Ureter (tissue), 1 donor: ENCODE measurements around the gene CELSR2. TPM values are rescaled to one million over a fixed set of nuclear protein-coding genes. Genes with fewer than 3 reads are reported as not detected.
A peak's percentile ranks its signal among the peaks of the same experiment; 100 is the strongest.

Source experiments
- DNase-seq: peaks from one replicate; pipeline ENCODE4 v3.0.0-alpha.2; 2020; ENCODE audit warnings: low spot score
- total RNA-seq: library from RNA; stranded (reverse); gene quantifications from one replicate; pipeline ENCODE4 v1.2.4, GENCODE V29; 2023
- donor health status: DM: yes; HTN: yes; CAD: no.

The CELSR2 gene
- total RNA-seq, 1 donor from 2014 or later: 19.2 TPM

- no peak for DNase-seq
Measured at GRCh38 chr1:109251277-109252166, 2.2 kb downstream of the CELSR2 start.

GRCh38 chr1:109252167-109252892 lies 3.0 kb downstream of the CELSR2 start:
- no peak for DNase-seq

GRCh38 chr1:109252893-109253802 lies 3.8 kb downstream of the CELSR2 start:
- DNase-seq: peak; percentile 81

GRCh38 chr1:109253803-109254620 lies 4.7 kb downstream of the CELSR2 start:
- DNase-seq: no peak

- DNase-seq: no peak
Measured at GRCh38 chr1:109254621-109255096, 5.3 kb downstream of the CELSR2 start.

DNA sequence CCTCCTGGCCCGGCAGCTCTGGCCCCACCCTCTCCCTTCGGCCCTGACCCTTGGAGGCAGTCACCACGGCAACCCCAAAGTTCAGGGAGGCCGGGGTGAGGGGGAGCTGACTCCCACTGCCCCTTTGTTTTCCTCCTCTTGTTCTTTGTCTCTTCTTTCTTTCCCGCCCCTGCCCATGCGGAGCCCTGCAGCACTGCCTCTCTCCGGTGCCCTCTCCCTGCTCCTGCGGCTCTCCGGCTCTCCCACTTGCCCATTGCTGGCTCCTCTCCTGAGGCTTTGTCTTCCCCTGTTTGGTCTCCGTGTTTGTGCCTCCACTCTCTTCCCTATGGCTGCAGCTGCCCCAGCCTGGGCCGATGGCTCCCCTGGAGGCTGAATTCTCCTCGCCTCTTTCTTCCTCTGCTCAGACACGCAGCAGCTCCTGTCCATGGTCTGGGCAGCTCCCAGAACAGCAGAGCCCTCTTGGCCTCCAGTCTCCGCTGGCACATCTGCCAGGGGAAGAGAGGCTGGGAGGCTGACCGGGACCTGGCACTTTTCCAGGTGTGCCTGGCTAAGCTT lies 5.8 kb downstream of the CELSR2 start:
- DNase-seq: no peak

GRCh38 chr1:109255678-109256077 lies 6.3 kb downstream of the CELSR2 start:
- no peak for DNase-seq

GRCh38 chr1:109256085-109256484 lies 6.7 kb downstream of the CELSR2 start:
- no peak for DNase-seq

DNA sequence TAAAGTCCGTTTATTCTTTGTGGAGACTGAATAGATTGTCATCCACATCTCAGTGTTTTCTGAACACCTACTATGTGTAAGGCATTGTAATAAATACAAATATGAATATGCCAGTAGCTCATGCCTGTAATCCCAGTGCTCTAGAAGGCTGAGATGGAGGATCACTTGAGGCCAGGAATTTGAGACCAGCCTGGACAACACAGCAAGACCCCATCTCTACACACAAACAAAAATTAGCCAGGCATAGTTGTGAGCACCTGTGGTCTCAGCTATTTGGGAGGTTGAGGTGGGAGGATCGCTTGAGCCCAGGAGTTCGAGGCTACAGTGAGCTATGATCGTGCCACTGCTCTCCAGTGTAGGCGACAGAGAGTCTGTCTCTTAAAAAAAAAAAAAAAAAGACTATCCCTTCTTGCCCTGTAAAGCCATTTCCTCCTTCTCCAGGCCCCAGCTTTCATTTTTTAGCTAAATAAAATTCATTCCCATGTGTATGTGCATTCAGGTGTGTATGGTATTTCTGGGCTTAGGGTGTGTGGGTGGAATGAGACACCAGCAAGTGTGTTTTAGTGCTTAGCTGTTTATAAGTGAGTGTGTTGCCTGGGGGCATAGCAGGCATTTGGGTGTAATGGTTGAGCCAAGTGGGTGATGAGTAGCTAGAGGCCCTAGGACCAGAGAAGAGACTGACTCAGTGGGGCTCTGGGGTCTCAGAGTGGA lies 7.8 kb downstream of the CELSR2 start:
- DNase-seq: no peak

GRCh38 chr1:109257682-109258421 lies 8.5 kb downstream of the CELSR2 start:
- no peak for DNase-seq

DNA sequence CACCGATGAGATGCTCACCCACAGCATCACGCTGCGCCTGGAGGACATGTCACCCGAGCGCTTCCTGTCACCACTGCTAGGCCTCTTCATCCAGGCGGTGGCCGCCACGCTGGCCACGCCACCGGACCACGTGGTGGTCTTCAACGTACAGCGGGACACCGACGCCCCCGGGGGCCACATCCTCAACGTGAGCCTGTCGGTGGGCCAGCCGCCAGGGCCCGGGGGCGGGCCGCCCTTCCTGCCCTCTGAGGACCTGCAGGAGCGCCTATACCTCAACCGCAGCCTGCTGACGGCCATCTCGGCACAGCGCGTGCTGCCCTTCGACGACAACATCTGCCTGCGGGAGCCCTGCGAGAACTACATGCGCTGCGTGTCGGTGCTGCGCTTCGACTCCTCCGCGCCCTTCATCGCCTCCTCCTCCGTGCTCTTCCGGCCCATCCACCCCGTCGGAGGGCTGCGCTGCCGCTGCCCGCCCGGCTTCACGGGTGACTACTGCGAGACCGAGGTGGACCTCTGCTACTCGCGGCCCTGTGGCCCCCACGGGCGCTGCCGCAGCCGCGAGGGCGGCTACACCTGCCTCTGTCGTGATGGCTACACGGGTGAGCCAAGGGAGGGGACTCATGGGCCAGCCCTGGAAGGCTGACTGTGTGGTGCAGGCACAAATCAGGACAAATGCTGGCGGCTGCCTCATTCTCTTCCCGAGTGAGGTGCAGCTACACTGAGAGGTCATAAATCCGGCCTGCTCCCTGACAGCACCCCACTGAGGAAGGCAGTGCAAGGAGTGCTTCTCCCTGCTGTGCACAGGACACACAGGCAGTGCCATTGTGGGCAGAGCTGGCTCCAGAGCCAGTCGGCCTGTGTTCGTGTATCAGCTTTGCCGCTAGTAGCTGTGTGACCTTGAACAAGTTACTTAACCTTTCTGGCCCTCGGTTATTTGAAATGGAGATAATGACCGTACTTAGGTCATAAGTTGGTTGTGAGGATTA lies 9.4 kb downstream of the CELSR2 start:
- DNase-seq: no peak

DNA sequence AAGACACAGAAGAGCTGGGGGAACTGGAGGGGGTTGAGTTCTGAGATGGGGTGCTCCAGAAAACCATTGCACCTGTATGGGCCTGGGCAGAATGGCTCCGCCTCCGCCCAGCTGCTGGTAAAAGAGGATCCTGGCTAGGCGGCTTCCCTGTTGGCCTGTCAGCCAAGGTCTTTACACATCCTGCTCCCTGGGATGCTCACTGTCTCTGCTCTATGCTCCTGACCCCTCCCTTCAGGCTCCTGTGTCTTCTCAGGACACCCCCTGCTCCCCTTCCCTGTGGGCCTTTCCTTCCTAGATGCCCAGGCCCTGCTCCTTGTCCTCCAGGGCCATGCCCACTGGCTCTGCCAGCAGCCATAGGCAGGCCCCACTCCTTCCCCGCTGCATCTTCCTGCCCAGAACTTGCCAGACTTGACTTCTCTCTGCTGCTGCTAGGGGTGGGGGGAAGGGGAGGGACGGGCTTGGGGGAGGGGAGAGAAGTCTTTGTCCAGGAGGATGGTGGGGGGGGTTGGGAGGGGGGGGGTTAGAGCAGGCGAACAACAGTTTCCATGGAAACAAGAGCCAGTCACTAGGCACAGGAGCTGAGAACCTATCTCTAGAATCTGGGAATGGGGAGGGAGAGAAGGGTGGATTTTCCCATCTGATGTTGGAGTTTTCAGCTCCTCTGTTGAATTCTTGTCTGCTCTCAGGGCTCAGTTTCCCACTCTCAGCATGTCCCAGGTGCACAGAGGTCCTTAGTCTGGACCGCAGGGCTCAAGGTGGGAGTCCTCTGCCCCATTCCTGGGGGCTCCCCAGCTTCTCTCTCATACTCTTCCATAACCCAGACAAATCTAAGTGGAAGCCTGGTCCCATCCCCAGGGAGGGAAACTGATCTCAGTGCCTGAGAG lies 10.6 kb downstream of the CELSR2 start:
- DNase-seq: no peak

GRCh38 chr1:109261006-109261405 lies 11.7 kb downstream of the CELSR2 start:
- DNase-seq: no peak

DNA sequence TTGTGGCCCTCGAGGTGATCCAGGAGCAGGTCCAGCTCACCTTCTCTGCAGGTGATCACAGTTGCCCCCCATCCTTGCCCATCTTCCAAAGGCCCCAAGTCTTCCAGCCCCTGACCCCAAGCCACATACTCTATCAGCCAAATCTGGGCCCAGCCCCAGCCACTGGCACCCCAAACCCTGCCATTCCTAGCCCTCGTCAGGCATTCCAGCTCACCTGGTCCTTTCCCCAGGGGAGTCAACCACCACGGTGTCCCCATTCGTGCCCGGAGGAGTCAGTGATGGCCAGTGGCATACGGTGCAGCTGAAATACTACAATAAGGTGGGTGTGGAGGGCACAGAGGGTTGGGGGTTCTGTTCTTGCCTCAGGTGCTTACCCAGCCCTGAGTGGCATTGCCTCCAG lies 12.2 kb downstream of the CELSR2 start:
- no peak for DNase-seq

DNA sequence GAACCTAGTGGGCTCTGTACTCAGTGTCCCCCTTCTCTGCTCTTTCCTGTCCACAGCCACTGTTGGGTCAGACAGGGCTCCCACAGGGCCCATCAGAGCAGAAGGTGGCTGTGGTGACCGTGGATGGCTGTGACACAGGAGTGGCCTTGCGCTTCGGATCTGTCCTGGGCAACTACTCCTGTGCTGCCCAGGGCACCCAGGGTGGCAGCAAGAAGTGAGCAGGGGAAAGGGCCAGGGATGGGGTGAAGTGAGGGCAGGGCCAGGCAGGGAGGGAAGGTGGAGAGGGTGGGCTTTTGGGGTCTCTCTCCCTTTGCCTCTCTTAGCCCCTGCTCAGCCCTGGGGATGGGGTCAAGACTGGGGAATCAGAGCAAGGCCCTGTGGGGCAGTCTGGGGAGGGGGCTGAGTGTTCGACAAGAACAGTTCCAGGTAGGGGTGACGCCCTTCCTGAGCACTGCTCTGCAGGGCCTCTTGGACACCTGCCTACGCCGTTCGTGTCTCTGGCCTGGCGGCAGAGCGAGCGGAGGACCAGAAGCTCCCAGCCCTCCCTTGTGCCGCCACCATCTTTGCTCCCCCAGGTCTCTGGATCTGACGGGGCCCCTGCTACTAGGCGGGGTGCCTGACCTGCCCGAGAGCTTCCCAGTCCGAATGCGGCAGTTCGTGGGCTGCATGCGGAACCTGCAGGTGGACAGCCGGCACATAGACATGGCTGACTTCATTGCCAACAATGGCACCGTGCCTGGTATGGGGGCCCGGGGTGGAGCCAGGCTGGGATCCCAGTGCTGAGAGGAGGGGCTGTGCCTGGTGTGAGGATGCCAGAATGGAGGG lies 13.1 kb downstream of the CELSR2 start:
- DNase-seq: no peak

- DNase-seq: peak; percentile 86
Measured at GRCh38 chr1:109263234-109263596, 13.9 kb downstream of the CELSR2 start.
